Stimulated activated CD8-positive, alpha-beta memory T cell treated with anti-CD3 and anti-CD28 coated beads, Interleukin-15, amount 100 ng/mL, for 24 hours (primary cell): ENCODE measurements around the gene PEX1.
"Not testable (repeated sequence)": the region's sequence is repeated elsewhere in the genome, so short reads cannot be mapped to it uniquely, and the experiment has no call there.

ENCODE experiments used
- DNase-seq: peaks from one replicate; pipeline ENCODE4 v3.0.0-alpha.2; 2020; ENCODE audit warnings: low read depth

Gene PEX1

GRCh38 chr7:92528188-92528957, at the start of gene PEX1, which contains the start of gene RBM48:
Gene PEX1 (minus strand): TSS chr7:92528520. CDS start chr7:92528435, 85 bp downstream.
Gene RBM48 (plus strand): TSS chr7:92528795. CDS start chr7:92528814, 19 bp downstream.
- DNase-seq: peak; percentile 87

- DNase-seq: no peak
Measured at GRCh38 chr7:92576296-92576695, 48.0 kb upstream of the PEX1 start.

DNA sequence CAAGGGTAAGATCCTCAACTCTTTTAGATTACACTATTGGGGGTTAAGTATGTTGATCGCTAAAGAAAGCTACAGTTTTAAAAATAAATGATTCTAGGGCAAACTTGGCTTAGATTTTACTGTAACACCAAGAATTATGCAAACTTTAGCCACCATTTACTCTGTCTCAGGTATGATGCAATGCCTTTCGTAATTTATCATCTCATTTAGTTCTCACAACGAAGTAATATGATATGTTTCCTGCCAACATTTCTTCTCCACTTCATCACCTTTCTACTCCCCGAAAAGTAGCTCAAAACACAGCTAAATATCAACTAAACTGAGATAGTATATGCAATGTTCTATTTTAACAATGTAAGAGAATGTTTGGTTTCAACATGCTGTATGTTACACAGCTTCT, 40.8 kb upstream of the PEX1 start:
- no peak for DNase-seq

DNA sequence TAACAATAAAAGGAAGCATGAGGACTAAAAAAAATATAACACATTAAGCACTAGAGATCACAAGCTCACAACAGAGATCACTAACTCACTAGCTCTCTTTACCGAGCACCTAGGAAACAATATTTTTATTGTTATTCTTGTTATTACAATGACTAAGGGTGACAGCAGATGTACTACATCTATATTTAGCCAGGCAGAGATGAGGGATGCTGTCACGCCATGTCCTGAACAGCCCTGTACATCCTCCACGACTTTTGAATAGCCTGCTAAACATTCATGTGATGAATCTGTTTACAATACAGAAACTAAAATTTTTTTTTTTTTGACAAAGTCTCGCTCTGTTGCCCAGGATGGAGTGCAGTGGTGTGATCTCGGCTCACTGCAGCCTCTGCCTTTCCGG, 39.1 kb upstream of the PEX1 start:
- DNase-seq: no peak

DNA sequence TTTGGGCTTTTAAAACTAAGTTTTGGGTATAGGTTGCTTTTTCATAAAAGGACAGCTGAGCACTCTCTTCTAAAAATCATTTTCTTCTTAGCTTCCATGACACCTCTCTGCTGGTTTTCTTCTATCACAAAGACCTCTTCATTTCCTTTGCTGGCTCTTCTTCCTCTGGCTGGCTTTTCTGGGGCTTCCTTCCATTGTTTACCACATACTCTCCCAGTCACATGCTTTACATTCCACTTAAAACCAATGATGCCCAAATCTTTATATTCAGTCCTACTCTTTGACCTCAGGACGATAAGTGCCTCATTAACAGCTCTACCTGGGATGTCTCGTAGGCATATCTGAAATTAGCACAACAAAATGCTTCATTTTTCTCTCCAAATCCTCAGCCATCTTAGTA, 35.0 kb upstream of the PEX1 start:
- no peak for DNase-seq

- DNase-seq: no peak
Measured at GRCh38 chr7:92560602-92561001, 32.3 kb upstream of the PEX1 start.

GRCh38 chr7:92557808-92558362, 29.6 kb upstream of the PEX1 start:
- no peak for DNase-seq

DNA sequence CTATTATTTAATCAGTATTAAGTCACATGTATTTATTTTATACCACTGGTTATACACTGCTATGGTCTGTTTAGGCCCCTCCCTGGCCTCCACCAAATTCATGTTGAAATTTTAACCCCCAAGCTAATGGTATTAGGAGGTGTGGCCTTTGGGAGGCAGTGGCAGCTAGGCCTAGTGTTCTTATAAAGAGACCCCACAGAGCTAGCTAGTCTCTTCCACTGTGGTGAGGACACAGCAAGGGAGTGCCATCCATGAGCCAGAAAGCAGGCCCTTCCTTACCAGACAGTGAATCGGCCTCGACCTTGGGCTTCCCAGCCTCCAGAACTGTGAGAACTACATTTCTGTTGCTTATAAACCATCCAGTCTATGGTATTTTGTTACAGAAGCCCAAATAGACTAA, 28.9 kb upstream of the PEX1 start:
- no peak for DNase-seq

DNA sequence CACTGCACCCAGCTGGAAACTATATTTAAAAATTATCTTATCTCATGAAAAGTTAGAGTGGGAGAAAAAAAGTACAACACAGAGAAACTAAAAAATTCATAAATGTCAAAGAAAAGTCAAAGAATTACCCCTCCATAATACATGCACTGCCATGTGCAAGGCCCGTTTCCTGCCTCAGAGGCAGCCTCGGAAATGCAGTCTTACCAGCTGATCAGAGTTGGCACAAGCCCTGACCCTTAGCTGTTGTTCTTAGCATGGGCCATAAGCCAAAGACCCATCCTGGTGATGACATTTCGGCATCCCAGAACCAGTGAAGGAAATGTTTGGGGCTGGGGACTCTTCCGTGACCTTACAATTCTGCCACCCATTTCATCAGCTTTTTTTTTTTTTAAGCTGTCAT, 21.9 kb upstream of the PEX1 start:
- no peak for DNase-seq

GRCh38 chr7:92547579-92547978, 19.3 kb upstream of the PEX1 start:
- no peak for DNase-seq

- DNase-seq: no peak
Measured at GRCh38 chr7:92546856-92547497, 18.7 kb upstream of the PEX1 start.

GRCh38 chr7:92545116-92545515, 16.8 kb upstream of the PEX1 start:
- DNase-seq: not testable (repeated sequence)

GRCh38 chr7:92543542-92543941, 15.2 kb upstream of the PEX1 start:
- not testable (repeated sequence) for DNase-seq

GRCh38 chr7:92534572-92534971, 6.3 kb upstream of the PEX1 start:
- no peak for DNase-seq

DNA sequence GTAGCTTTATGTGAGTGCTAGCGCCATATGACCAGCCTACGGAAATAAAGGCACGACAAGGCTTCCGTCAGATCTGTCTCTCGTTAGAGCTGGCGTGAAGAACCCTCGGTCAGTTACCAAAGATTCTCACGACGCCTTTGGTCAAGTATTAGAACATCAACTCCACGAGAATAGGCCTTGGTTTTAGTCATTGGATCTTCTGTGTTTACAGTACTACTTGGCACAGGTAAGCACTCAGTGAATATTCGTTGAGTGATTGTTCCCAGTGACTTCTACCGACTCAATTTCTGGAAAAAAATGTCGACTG, 591 bp upstream of the PEX1 start:
- no peak for DNase-seq

- DNase-seq: peak; percentile 13
Measured at GRCh38 chr7:92527300-92528187, 776 bp downstream of the PEX1 start.

GRCh38 chr7:92523110-92523509, 5.2 kb downstream of the PEX1 start:
- no peak for DNase-seq

DNA sequence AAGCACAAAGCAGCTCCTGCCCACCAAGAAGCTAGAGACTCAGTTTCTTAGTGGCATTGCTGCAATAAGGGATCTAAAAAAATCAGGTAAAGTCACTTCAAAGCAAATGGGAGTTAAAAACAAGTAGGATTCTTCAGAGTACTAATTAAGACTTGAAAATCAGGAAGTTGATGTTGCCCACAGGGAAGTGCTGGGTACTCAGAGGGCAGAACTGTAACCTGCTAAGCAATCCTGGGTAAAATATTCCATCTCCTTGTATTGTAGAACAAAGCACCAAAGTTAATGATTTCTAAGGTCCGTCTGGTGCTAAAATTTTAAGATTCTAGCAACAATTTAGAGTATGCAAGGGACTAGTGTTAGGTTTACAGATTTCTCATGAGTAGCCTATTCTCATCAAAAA, 8.3 kb downstream of the PEX1 start:
- DNase-seq: no peak

- no peak for DNase-seq
Measured at GRCh38 chr7:92517631-92518030, 10.7 kb downstream of the PEX1 start.

DNA sequence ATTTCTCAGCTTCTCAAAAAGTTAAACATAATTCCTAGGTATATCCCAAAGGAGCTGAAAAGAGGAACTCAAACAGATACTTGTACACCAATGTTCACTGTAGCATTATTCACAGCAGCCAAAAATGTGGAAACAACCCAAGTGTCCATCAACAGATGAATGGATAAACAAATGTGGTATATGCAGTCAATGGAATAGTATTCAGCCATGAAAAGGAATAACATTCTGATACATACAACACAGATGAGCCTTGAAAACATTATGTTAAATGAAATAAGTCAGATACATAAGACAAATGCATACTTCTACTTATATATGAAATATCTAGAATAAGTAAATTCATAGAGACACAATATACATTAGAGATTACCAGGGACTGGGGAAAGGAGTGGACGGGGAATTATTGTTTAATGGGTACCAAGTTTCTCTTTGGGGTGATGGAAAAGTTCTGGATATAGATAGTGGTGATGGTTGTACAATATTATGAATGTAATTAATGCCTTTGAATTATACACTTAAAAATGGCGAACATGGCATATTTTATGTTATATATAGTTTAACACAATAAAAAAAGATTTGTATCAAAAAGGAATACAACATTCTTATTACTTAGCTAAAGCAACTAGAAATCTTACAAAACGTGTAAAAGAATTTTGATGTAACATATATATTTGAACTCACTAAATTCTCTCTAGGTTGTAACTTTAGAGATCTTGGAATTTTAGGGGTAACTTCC, 15.0 kb downstream of the PEX1 start:
- DNase-seq: no peak

- DNase-seq: no peak
Measured at GRCh38 chr7:92508946-92509345, 19.4 kb downstream of the PEX1 start.

DNA sequence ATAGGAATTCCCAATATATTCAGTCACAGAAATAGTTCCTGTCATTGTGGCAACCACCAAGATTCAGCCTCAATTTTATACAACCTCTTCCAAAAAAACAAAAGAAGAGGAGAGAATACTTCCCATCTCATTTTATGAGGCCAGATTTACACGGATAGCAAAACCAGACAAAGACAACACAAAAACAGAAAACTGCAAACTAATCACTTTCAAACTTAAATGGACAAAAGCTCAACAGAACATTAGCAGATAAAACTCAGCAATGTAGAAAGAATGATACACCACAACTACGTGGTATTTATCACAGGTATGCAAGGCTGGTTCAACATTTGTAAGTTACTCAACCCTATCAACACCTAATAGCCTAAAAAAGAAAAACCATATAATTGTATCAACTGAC, 22.0 kb downstream of the PEX1 start:
- DNase-seq: no peak
